ENCODE results near the gene SH3PXD2A. TPM values are rescaled to one million over a fixed set of nuclear protein-coding genes. Genes with fewer than 3 reads are reported as not detected.

SH3PXD2A gene, protein sequence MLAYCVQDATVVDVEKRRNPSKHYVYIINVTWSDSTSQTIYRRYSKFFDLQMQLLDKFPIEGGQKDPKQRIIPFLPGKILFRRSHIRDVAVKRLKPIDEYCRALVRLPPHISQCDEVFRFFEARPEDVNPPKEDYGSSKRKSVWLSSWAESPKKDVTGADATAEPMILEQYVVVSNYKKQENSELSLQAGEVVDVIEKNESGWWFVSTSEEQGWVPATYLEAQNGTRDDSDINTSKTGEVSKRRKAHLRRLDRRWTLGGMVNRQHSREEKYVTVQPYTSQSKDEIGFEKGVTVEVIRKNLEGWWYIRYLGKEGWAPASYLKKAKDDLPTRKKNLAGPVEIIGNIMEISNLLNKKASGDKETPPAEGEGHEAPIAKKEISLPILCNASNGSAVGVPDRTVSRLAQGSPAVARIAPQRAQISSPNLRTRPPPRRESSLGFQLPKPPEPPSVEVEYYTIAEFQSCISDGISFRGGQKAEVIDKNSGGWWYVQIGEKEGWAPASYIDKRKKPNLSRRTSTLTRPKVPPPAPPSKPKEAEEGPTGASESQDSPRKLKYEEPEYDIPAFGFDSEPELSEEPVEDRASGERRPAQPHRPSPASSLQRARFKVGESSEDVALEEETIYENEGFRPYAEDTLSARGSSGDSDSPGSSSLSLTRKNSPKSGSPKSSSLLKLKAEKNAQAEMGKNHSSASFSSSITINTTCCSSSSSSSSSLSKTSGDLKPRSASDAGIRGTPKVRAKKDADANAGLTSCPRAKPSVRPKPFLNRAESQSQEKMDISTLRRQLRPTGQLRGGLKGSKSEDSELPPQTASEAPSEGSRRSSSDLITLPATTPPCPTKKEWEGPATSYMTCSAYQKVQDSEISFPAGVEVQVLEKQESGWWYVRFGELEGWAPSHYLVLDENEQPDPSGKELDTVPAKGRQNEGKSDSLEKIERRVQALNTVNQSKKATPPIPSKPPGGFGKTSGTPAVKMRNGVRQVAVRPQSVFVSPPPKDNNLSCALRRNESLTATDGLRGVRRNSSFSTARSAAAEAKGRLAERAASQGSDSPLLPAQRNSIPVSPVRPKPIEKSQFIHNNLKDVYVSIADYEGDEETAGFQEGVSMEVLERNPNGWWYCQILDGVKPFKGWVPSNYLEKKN
- polyA plus RNA-seq (2012; ENCODE audit: missing spikeins): 6.5 TPM

DNA sequence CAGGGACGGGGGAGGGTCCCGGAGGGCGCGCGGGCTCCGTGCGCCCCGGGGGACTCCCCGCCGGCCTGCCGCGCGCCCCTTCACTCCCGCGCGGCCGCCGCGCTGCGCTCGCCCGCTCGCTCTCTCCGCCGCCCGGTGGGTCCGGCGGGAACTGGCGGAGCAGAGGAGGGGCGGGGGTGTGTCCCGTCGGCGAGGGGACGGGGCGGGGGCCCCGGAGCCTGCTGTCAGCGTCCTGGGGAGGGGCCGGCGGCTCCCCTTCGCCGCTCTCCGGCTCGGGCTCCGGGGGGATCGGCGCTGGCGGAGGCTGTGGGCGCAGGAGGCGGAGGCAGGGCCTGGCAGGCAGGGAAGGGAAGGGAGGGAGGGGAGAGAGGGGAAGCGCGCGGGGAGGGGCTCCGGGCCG, at the start of gene SH3PXD2A:
TSS of gene SH3PXD2A (minus strand) at position 153 of the 400 bp plus-strand sequence. CDS start 310 bp downstream, outside the sequence.
- TF ChIP-seq TAF1 (IDR thresholded peaks at IDR 0.05; ENCODE audit: borderline replicate concordance, low read depth, low read length) (no peak), POLR2A (IDR thresholded peaks at IDR 0.05; ENCODE audit: low read depth, low read length) (no peak), POLR2AphosphoS5 (IDR thresholded peaks at IDR 0.05; ENCODE audit: low read depth, low read length) (no peak)
- no peak for FAIRE-seq
- no peak for DNase-seq (ENCODE audit: insufficient read length)

DNA sequence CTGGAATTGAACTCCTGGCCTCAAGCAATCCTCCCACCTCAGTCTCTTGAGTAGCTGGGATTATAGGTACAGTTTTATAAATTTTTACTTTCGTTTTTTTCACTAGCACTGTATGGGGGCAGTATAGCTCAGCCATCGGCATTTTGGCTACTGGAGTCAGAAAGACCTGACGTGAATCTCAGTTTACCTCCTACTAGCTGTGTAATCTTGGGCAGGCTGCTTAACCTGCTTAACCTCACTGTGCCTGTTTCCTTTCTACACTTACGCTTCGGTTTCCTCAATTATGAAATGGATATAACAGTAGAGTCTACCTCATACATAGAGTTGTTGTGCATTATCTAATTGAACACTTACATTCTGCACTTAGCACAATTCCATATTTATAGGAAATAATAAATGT, 45.9 kb upstream of the SH3PXD2A start:
- FAIRE-seq (no peak), DNase-seq (ENCODE audit: insufficient read length) (no peak)
- no peak for TF ChIP-seq TAF1 (IDR thresholded peaks at IDR 0.05; ENCODE audit: borderline replicate concordance, low read depth, low read length)
- TF ChIP-seq POLR2AphosphoS5 (IDR thresholded peaks at IDR 0.05; ENCODE audit: low read depth, low read length): no peak
- TF ChIP-seq POLR2A (IDR thresholded peaks at IDR 0.05; ENCODE audit: low read depth, low read length): no peak

DNA sequence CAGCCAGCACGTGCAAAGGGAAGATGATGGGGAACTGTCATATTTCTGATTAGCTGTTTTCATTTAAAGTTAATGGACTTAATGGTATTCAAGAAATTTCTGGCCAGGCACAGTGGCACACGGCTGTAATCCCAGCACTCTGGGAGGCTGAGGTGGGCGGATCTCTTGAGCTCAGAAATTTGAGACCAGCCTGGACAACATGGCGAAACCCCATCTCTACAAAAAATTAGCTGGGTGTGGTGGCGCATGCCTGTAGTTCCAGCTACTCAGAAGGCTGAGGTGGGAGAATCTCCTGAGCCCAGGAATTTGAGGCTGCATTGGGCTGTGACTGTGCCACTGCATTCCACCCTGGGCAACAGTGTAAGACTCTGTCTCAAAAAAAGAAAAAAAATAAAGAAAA, 43.9 kb upstream of the SH3PXD2A start:
- FAIRE-seq (no peak), DNase-seq (ENCODE audit: insufficient read length) (no peak)
- no peak for TF ChIP-seq POLR2AphosphoS5 (IDR thresholded peaks at IDR 0.05; ENCODE audit: low read depth, low read length)
- TF ChIP-seq POLR2A (IDR thresholded peaks at IDR 0.05; ENCODE audit: low read depth, low read length): no peak
- no peak for TF ChIP-seq TAF1 (IDR thresholded peaks at IDR 0.05; ENCODE audit: borderline replicate concordance, low read depth, low read length)

DNA sequence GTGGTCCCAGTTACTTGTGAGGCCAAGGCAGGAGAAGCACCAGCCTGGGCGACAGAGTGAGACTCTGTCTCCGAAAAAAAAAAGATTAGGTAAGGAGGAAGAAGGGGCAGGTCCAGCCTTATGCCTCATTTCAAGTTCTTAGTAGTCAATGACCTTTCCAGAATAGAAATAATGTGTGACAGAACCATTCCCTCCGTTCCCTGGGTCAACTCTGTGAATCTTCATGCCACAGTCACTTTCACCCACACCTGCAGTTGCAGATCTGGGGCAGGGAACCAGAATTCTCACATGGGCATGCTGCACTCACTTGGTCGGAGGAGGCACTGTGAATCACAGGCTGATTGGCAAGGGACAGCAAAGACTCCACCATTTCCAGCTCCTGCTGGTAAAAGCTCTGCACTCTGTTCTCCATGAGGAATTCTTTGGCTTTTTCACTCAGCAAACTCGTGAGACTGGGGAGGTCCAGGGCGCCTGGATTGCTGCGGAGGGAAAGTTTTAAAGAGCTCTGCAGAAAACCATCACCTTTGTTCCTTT, 41.9 kb upstream of the SH3PXD2A start:
- no peak for FAIRE-seq
- TF ChIP-seq POLR2A (IDR thresholded peaks at IDR 0.05; ENCODE audit: low read depth, low read length) (no peak), TAF1 (IDR thresholded peaks at IDR 0.05; ENCODE audit: borderline replicate concordance, low read depth, low read length) (no peak), POLR2AphosphoS5 (IDR thresholded peaks at IDR 0.05; ENCODE audit: low read depth, low read length) (no peak)

DNA sequence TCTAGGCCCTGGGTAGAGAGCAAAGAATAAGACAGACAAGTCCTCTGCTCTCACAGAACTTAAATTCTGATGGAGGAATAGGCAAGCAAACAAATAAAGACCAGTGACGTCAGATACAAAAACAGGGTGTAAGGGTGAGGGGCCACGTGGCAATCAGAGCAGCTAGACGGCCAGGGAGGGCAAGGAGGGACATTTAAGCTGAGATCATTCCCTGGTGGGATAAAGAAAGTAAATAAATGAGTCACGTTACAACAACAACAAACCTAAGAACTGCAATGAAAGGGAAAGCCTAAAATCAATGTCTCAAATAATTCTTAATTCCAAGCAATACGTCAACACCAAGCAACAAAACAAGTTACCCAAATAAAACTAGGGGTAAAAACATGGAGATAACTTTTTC, 40.8 kb upstream of the SH3PXD2A start:
- TF ChIP-seq POLR2A (IDR thresholded peaks at IDR 0.05; ENCODE audit: low read depth, low read length) (no peak), POLR2AphosphoS5 (IDR thresholded peaks at IDR 0.05; ENCODE audit: low read depth, low read length) (no peak), TAF1 (IDR thresholded peaks at IDR 0.05; ENCODE audit: borderline replicate concordance, low read depth, low read length) (no peak)
- no peak for DNase-seq (ENCODE audit: insufficient read length)
- no peak for FAIRE-seq

More for the DNA sequence above, 41.9 kb upstream of the SH3PXD2A start:
- DNase-seq (ENCODE audit: insufficient read length): no peak

DNA sequence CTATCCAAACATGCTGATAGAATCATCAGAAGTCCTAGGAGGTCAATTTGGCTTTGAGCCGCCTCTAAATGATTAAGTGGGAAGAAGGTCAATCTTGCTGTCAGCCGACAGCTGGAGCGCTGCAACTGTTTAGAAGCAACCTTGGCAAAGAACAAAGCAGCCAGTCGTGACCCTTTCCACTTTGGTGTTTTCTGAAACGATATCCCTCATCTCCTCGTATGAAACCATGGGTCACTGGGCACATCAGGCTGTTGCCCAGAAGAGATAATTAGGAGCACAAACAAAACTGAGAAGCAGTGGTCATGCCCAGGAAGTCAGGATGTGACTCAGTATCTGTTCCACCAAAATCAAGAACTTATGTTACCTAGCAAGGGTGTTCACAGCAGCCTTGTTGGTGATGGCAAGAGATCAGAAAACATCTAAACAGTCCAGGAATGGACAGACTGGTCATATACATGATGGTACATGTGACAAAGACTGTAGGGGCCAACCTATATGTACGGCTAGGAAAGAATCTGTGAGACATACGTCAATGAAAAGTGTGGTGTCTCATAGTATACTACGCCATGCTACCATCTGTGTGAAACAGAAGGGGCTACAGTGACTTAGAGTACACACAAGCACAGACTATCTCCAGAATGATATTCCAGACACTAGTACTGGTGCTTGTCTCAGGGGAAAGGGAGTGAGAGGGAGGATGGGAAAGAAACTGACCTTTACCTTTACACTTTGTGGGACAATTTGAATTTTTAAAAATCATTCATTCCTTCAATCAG, 40.2 kb upstream of the SH3PXD2A start:
- TF ChIP-seq POLR2A (IDR thresholded peaks at IDR 0.05; ENCODE audit: low read depth, low read length) (no peak), TAF1 (IDR thresholded peaks at IDR 0.05; ENCODE audit: borderline replicate concordance, low read depth, low read length) (no peak)
- peak; percentile 38 for FAIRE-seq

DNA sequence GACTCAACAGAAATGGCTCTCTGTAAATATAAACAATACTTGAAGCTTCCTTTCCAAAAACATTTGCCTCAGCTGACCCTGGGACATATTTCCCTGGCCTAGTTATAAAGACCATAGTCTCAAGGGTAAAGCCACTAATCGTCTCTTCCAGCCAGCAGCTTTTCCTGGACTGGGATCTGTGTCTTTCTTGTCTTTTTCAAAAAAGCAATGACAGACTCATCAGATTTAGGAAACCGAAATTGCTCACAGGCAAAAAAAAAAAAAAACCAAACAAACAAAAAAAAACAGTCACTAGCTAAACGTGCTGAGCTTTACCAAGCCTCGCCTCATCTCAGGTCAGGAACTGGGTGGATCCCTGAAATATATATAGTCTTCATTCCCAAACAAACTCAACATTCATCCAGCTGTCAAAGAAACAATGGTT, 39.1 kb upstream of the SH3PXD2A start:
- TF ChIP-seq POLR2A (IDR thresholded peaks at IDR 0.05; ENCODE audit: low read depth, low read length) (no peak), TAF1 (IDR thresholded peaks at IDR 0.05; ENCODE audit: borderline replicate concordance, low read depth, low read length) (no peak), POLR2AphosphoS5 (IDR thresholded peaks at IDR 0.05; ENCODE audit: low read depth, low read length) (no peak)
- DNase-seq (ENCODE audit: insufficient read length): no peak
- no peak for FAIRE-seq

More for the DNA sequence above, 40.2 kb upstream of the SH3PXD2A start:
- no peak for DNase-seq (ENCODE audit: insufficient read length)

DNA sequence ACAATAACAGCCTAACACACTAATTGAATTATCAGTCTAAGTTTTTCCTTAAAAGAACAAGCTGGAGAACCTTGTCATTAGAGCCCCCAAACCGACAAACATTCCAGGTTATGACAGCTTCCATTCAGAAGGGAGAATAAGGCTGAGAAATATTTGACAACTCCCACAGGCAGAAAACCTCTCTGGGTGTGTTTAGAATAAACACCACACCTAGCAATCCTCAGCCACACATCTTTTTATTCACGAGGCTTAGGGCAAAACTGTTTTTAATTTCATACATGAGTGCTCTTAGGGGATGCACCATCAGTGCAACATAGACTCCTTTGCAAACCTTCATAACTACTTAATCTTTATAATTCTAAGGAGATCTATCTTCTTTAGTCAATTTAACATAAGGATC, 38.4 kb upstream of the SH3PXD2A start:
- DNase-seq (ENCODE audit: insufficient read length) (no peak), FAIRE-seq (no peak)
- no peak for TF ChIP-seq POLR2AphosphoS5 (IDR thresholded peaks at IDR 0.05; ENCODE audit: low read depth, low read length)
- TF ChIP-seq POLR2A (IDR thresholded peaks at IDR 0.05; ENCODE audit: low read depth, low read length): no peak
- TF ChIP-seq TAF1 (IDR thresholded peaks at IDR 0.05; ENCODE audit: borderline replicate concordance, low read depth, low read length): no peak

DNA sequence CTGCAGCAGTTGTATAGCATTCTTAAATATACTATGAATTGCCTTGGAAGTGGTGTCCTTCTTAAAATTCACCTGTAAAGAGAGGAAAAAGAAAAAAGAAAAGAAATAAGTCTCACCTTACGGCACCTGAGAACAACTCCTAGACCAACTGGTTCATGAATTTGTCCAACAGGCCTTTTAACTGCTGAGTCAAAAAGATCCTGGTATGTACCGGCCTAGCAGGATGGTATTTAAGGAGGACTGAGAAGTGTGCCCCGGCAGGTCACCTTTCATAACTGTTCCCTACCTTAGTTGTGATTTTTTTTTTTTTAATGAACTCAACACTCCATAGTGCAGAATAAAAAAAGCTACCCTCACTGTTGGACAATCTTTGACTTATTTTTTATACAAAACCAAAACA, 36.8 kb upstream of the SH3PXD2A start:
- DNase-seq (ENCODE audit: insufficient read length): no peak

DNA sequence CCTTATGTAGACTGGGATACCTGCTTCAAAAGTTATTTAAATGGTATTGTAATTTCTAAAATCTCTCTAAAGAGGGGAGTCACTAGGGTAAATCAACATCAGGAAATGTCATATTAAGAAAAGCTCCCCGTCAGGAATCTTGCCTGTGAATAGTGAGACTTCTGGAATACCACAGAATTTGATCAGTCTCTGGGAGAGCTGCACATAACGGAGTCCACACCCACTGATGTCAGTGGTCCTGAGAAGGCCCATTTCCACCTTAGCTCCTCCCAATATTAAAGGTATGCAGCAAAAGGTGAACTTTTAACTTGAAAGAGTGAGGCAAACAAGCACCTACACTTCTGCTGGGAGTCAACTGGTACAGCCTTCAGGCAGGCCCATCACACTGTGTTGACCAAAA, 35.3 kb upstream of the SH3PXD2A start:
- TF ChIP-seq POLR2A (IDR thresholded peaks at IDR 0.05; ENCODE audit: low read depth, low read length): no peak
- TF ChIP-seq TAF1 (IDR thresholded peaks at IDR 0.05; ENCODE audit: borderline replicate concordance, low read depth, low read length): no peak
- FAIRE-seq: no peak
- DNase-seq (ENCODE audit: insufficient read length): no peak

More for the DNA sequence above, 36.8 kb upstream of the SH3PXD2A start:
- TF ChIP-seq POLR2AphosphoS5 (IDR thresholded peaks at IDR 0.05; ENCODE audit: low read depth, low read length): no peak
- TF ChIP-seq POLR2A (IDR thresholded peaks at IDR 0.05; ENCODE audit: low read depth, low read length): no peak
- TF ChIP-seq TAF1 (IDR thresholded peaks at IDR 0.05; ENCODE audit: borderline replicate concordance, low read depth, low read length): no peak
- no peak for FAIRE-seq
